Measurements from ENCODE around the gene MMEL1.

GRCh38 chr1:2573250-2573920, 59.4 kb downstream of the MMEL1 start:
- TF ChIP-seq ZFX (IDR thresholded peaks at IDR 0.05) (no peak), CTCF (conservative IDR thresholded peaks at IDR 0.05) (no peak)

Measured in C4-2B (cell line).